WTC11 (cell line): ENCODE measurements around the gene IRF7. TPM values are rescaled to one million over a fixed set of nuclear protein-coding genes. Genes with fewer than 3 reads are reported as not detected.

Source experiments
- ATAC-seq: fragments of 200-7000 bp; cut with Tn5 transposase; 2 replicates; pipeline ENCODE4 v1.10.0; 2021; ENCODE audit warnings: mild to moderate bottlenecking, moderate library complexity
- CTCF ChIA-PET: fragments of 300-600 bp; sonication (Branson Sonifier 250); formaldehyde crosslinking; loops from one replicate; lab custom pipeline; 2021; ENCODE audit warnings: antibody characterized with exemption; lab: Charles Lee
- POLR2A ChIA-PET: fragments of 350-600 bp; sonication (Branson Sonifier 250); formaldehyde crosslinking; loops from one replicate; lab custom pipeline; 2021; ENCODE audit warnings: antibody characterized with exemption; lab: Charles Lee
- DNase-seq: peaks from one replicate; pipeline ENCODE4 v3.0.0; 2021; ENCODE audit warnings: low spot score
- H3K27ac Mint-ChIP-seq: 2 replicates; pipeline ENCODE4 v1.8.0; 2021; ENCODE audit warnings: mixed read lengths
- H3K27me3 Mint-ChIP-seq: 2 replicates; pipeline ENCODE4 v1.8.0; 2021; ENCODE audit warnings: low read depth, mild to moderate bottlenecking, moderate library complexity, mixed read lengths
- H3K36me3 Mint-ChIP-seq: 2 replicates; pipeline ENCODE4 v1.8.0; 2021; ENCODE audit warnings: mixed read lengths
- H3K4me1 Mint-ChIP-seq: 2 replicates; pipeline ENCODE4 v1.8.0; 2022; ENCODE audit warnings: mixed read lengths
- H3K4me3 Mint-ChIP-seq: 2 replicates; pipeline ENCODE4 v1.8.0; 2021; ENCODE audit warnings: mild to moderate bottlenecking, moderate library complexity, mixed read lengths
- H3K9me3 Mint-ChIP-seq: 2 replicates; pipeline ENCODE4 v1.8.0; 2021; ENCODE audit warnings: mixed read lengths
- CTCF ChIP-seq: fragments of 200-600 bp; IDR thresholded peaks from 2 replicates; pipeline ENCODE4 v1.8.0; 2022; ENCODE audit warnings: antibody characterized with exemption
- E2F1 ChIP-seq: sonication (generic); formaldehyde crosslinking; IDR thresholded peaks from 2 replicates; pipeline ENCODE4 v1.8.0; 2022; ENCODE audit warnings: mild to moderate bottlenecking, missing genetic modification reagents
- FOXP1 ChIP-seq: sonication (generic); formaldehyde crosslinking; IDR thresholded peaks from 2 replicates; pipeline ENCODE4 v1.8.0; 2022; ENCODE audit warnings: missing genetic modification reagents, mild to moderate bottlenecking, moderate library complexity, borderline replicate concordance
- IRF1 ChIP-seq: sonication (generic); formaldehyde crosslinking; IDR thresholded peaks from 2 replicates; pipeline ENCODE4 v1.8.0; 2023; ENCODE audit warnings: missing genetic modification reagents
- KAT7 ChIP-seq: sonication (generic); formaldehyde crosslinking; IDR thresholded peaks from 2 replicates; pipeline ENCODE4 v1.8.1; 2023; ENCODE audit warnings: missing genetic modification reagents, mild to moderate bottlenecking, borderline replicate concordance
- MYBL2 ChIP-seq: sonication (generic); formaldehyde crosslinking; IDR thresholded peaks from 2 replicates; pipeline ENCODE4 v1.8.1; 2023; ENCODE audit warnings: mild to moderate bottlenecking, moderate library complexity, missing genetic modification reagents
- NFYB ChIP-seq: sonication (generic); formaldehyde crosslinking; conservative IDR thresholded peaks from 2 replicates; pipeline ENCODE4 v1.8.0; 2022; ENCODE audit warnings: low read depth, missing genetic modification reagents
- PRDM15 ChIP-seq: sonication (generic); formaldehyde crosslinking; IDR thresholded peaks from 2 replicates; pipeline ENCODE4 v1.8.0; 2022; ENCODE audit warnings: missing genetic modification reagents
- SOX15 ChIP-seq: fragments of 250-450 bp; sonication (Bioruptor Pico); IDR thresholded peaks from 2 replicates; pipeline ENCODE4 v1.9.0; 2021; ENCODE audit warnings: mild to moderate bottlenecking
- TEAD1 ChIP-seq: sonication (generic); formaldehyde crosslinking; IDR thresholded peaks from 2 replicates; pipeline ENCODE4 v1.8.0; 2022; ENCODE audit warnings: mild to moderate bottlenecking, missing genetic modification reagents
- ZNF219 ChIP-seq: sonication (generic); formaldehyde crosslinking; IDR thresholded peaks from 2 replicates; pipeline ENCODE4 v1.8.0; 2023; ENCODE audit warnings: missing genetic modification reagents, mild to moderate bottlenecking, borderline replicate concordance
- ZNF416 ChIP-seq: fragments of 250-450 bp; sonication (Bioruptor Pico); IDR thresholded peaks from 2 replicates; pipeline ENCODE4 v1.9.0; 2021; ENCODE audit warnings: mild to moderate bottlenecking, inconsistent platforms
- total RNA-seq: library from RNA; stranded (reverse); gene quantifications from 3 replicates; pipeline ENCODE4 v1.2.3, GENCODE V29; 2021

IRF7 gene
- total RNA-seq, 1 experiment from 2014 or later, result 11.1 TPM

- no peak for TF ChIP-seq E2F1 (CRISPR knock-in tag)
- no peak for TF ChIP-seq NFYB (CRISPR knock-in tag)
- TF ChIP-seq SOX15, result no peak
- no peak for TF ChIP-seq CTCF
Measured at GRCh38 chr11:578276-579035, 37.3 kb downstream of the IRF7 start (continued).

- Mint-ChIP-seq H3K36me3 (peaks cover 13% of the 10 kb centered on the region), H3K9me3 (no peaks in the 10 kb centered on the region), H3K27ac (peak overlapping the region; percentile 95), H3K4me1 (peaks cover 31% of the 10 kb centered on the region), H3K27me3 (peaks cover 22% of the 10 kb centered on the region), H3K4me3 (peak overlapping the region; percentile 90)
- POLR2A ChIA-PET, result no interaction called here
- CTCF ChIA-PET, result interaction anchor here (1.1 kb wide), 1 partner anchor 12 kb away, joined by 3 read pairs; no protein-coding TSS in a partner anchor
- ATAC-seq (no peak), DNase-seq (no peak)
- no peak for TF ChIP-seq MYBL2 (CRISPR knock-in tag)
- TF ChIP-seq PRDM15 (CRISPR knock-in tag), result no peak
- no peak for TF ChIP-seq KAT7
- no peak for TF ChIP-seq IRF1 (CRISPR knock-in tag)
Measured at GRCh38 chr11:577611-577894, 38.2 kb downstream of the IRF7 start.

GRCh38 chr11:576811-577610 lies 38.7 kb downstream of the IRF7 start:
- Mint-ChIP-seq H3K27ac (peak overlapping the region; percentile 95), H3K27me3 (peaks cover 22% of the 10 kb centered on the region), H3K36me3 (peaks cover 11% of the 10 kb centered on the region), H3K4me1 (peaks cover 31% of the 10 kb centered on the region), H3K4me3 (peak overlapping the region; percentile 90), H3K9me3 (no peaks in the 10 kb centered on the region)
- TF ChIP-seq NFYB (CRISPR knock-in tag) (no peak), TEAD1 (CRISPR knock-in tag) (no peak), ZNF219 (CRISPR knock-in tag) (no peak), FOXP1 (CRISPR knock-in tag) (no peak), ZNF416 (no peak)
- ChIA-PET POLR2A (no interaction called here), CTCF (interaction anchor here (1.1 kb wide), 1 partner anchor 12 kb away, joined by 3 read pairs; no protein-coding TSS in a partner anchor)
- no peak for ATAC-seq
- no peak for DNase-seq
